GM19043 (cell line): ENCODE results near the gene RECQL5.

Source experiments
- ATAC-seq: cut with Tn5 transposase; IDR thresholded peaks from one replicate; pipeline ENCODE4 v1.9.1; 2021; ENCODE audit warnings: low read depth; ENCODE audit not compliant: unreplicated experiment

Gene RECQL5

DNA sequence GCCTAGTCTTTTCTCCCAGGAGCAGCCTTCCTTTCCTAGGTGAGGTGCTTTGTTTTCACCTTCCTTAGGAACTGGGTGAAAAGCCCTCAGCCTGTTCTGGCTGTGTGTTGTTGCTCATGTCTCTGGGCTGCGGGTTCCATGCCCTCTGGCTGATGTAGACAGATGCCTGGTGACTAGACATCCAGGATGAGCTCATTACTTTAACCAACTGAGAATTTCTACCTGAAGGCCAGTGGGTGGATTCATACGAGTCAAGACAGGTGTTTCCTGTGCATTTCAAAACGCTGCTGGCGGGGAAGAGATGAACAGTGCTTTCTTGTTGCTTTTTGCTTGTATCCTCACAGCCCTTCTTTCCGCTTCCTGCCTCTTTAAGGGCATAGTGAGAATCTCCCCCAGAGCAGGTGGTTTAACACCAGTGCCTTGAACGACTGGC is 22.5 kb upstream of the RECQL5 start:
- ATAC-seq = no peak

DNA sequence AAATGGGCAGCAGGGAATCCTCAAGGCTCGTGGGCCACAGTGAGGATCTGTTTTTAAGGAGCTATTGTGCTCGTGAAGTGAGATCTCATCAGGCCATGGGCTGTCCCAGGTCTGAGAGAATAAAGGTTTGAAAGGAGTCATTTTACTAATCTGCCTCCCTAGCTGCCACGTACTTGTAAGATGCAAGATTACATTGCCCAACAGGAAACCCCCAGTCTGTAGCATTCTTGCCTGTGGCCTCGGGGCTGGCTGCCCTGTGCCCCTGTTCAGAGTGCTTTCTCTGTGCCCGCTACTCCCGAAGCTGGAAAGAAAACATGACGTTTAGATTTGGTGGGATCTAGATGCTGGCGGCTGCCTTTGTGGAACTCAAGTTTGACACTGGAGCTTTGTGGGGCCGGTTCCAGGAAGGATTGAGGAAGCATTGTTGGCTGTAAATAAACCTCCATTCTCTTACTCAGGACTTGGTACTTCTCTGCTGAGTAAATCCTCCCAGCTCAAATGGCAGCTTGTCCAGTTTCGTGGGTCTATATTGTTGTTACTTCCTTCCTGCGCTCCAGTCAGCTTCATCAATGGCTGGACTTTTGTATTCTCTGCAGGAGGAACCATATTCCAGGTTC is 21.4 kb upstream of the RECQL5 start:
- no peak for ATAC-seq

DNA sequence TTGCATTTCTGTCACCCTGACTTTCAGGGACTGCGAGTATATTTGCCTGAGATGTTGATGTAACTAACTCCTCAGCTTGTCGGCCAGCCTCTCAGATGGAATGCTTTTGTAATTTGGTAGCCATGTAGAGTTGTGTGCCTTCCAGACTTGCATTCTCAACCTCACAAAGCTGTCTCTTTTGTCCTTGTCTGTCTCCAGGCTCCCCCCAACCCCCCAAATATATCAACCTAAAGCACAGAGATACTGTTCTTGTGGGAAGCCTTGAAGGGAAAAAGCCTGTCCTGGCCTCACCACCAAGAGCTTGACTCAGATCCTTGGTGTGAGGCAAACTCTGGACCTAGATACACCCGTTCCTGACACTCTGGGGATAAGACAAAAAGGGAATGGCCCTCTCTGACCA is 18.5 kb upstream of the RECQL5 start:
- no peak for ATAC-seq

DNA sequence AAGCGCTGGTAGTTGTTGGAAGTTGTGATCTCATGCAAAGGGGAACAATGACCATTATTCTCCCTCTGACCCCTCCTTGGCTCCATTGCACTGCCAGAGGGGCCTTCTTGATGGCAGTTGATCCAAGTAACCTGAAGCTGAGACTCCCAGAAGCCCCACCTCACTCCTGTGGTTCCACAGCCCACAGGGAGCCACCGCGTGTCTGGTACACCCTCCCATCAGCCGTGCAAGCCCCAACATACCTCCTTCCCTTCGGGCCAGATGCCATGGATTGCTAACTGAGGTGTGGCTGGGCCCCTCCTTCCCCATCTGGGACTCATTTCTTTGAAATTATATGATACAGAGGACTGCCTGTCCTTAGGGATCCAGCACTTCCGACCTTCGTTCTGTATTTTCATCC is 18.0 kb upstream of the RECQL5 start:
- ATAC-seq = no peak

DNA sequence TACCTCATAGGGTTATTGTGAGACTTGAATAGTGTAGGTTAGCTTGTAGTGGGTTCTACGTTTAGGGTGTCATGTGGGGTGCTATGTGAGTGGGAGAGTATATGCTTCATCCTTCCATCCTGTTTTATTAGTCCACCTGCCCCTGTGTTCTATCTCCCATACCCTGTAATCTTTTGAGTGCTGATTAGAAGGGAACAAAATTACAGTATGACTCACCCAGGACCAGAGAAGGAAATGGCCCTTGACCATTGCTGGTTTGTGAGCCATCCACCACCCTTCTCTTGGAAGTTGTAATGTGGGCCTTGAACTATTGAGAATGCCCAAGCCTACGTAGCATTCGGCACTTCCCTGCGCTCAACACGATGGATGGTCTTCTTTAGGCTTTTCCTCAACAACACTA is 17.3 kb upstream of the RECQL5 start:
- ATAC-seq = no peak

DNA sequence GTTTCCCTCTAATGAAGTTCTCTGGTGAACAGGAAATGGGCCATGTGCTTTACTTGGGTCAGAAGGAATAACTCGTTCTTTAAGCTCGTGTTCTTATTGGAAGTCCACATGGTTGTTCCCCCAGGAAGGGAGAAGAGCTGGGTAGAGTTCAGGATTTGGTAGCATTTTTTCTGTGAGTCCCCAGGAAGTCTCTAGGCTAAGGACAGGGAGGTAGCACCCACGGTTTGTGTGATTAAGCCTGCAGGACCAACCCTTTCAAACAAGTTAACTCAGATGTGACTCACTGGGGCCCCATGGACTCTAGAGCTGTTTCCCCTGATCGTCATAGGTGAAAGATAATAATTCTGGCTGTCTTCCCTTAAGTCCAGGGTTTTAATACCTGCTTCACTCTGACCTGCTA is 16.6 kb upstream of the RECQL5 start:
- ATAC-seq = no peak

DNA sequence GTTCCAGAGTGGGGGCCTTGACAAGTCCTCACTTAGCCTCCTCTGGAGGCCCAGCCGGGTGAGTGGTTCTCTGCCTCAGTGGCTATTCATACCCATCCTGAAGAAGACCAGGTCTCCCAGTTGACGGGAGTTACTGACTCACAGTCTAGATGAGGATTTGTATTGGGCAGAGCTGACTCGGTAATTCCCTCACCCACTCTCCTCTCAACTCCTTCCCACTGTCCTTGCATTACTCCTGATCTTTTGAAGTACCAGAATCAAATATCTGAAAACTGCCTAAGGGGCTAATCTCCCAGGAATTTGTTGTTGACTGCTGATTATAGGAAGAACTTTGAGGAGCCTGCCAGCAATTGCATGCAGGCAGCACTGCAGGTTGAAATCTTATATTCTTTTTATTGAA is 14.3 kb upstream of the RECQL5 start:
- no peak for ATAC-seq

DNA sequence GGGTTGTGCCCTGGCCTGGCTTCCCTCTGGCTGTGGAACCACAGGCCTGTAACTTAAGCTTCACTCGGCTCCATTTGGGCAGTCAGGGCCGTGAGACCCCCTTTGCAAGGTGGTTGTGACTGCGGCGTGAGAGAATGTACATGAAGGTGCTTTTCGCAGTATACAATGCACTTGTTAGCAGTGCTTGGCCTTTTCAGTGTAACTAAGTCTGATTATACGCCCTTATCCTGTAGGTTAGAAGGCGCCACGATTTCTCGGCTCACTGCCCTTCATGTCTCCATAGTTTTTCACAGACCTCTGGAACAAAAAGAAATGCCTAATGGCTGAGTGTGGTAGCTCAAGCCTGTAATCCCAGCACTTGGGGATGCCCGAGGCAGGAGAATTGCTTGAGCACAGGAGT is 13.5 kb upstream of the RECQL5 start:
- no peak for ATAC-seq

DNA sequence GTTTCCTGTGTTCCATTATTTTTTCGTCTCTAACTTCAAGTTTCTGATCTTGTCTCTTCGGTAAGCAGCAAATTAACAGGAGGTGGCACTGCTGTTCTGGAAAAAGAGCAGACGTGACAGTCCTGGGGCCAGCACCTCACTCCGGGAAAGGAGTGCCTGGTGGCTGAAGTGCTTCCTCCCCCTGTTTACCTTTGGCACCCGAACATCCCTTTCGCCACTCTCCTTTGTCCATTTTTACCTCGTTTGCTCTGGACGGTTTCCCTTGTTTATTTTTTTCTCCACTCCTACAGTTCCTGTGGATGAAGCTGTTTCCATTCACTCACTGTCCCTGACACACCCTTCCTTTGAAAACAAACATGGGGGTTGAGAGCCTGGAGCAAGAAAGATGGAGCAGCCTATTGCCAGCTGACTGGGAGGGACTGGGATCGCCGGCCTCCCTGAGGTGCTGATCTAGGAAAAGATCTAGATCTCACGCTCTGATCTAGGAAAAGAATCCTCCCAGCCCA is 12.8 kb upstream of the RECQL5 start:
- no peak for ATAC-seq

DNA sequence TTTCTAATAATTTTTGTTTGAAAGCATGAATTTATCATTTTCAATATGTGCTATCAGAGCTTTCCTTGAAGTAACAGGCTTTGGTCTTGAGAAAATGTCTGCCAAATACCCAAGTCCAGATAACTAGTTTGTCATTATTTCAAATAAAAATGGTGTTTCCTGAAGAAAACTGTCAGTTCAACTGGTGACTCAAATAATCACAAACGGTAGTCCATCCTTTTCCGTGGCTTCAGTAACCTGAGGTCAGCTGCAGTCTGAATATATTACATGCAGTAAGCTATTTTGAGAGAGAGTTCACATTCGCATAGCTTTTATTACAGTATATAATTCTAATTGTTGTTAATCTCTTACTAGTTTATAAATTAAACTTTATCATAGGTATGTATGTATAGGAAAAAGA is 9.5 kb upstream of the RECQL5 start:
- ATAC-seq = no peak

DNA sequence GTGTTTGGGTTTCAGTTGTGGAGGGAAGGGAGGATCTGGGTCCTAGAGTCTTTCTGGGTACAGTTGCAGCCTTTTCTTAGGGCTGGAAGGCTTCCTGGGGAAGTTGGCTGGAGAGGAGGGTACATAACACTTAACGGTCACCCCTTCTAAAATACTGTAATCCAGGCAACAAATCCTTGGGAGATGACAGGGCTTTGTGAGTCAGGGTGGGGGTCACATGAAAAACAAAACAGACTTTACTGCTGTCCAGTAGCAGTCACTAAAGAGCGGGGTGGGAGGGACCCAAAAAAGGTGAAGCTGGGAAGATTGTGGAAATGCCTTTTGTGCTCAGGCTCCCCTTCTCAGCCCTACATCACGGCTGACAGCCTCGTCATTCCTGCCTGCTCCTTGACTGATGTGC is 6.5 kb upstream of the RECQL5 start:
- ATAC-seq = no peak

DNA sequence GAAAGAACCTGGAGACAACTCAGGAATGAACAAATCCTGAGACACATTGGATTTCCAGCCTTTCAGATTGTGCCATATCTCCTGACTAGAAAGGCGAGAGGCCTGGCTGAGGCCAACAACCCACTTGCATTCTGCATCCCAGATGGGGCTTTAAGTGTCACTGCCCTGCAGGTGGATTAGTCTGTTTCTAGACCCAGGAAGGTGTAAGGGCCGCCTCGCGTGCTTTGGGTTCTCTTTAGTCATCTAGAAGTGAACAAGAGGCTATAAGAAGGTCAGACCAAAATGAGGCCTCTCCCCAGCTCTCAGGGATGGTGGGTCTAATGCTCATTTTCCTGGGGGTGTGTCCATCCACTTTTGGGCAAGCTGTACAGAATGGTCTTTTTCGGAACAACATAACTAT is 5.1 kb upstream of the RECQL5 start:
- ATAC-seq = no peak

DNA sequence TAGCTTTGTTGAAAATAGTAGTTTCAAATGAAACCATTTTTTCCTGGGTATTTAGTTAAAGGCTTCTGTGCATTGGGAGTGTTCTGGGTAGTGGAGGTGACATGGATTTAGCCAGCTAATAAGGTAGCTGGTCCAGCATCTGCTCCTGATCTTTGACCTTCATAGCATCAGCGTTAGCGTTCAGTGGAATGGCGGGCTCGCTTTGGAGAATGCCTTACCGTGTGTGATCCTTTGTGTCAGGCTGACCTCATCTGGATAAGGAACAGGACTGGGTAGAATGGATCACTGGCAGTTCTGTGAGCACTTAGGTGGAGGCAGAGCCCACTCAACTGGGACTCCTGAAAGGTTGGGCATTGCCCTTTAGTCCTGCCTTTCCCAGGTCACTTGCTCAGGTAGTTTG is 3.9 kb upstream of the RECQL5 start:
- ATAC-seq = no peak

DNA sequence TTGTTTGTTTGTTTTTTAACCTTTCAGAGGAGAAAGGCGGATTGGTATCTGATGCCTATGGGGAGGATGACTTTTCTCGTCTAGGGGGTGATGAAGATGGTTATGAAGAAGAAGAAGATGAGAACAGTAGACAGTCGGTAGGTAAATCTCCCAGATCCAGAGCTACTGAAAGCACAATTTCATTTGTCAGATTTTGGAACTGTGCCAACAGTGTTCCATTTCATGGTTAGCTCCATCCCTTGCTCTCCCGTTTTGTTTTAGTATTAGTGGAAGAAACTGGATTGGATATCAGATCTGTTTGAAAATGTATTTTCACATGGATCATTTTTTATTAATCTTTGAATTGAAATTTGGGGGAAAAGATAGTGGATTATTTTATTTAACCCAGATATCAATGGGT is 1.5 kb upstream of the RECQL5 start:
- ATAC-seq = no peak

DNA sequence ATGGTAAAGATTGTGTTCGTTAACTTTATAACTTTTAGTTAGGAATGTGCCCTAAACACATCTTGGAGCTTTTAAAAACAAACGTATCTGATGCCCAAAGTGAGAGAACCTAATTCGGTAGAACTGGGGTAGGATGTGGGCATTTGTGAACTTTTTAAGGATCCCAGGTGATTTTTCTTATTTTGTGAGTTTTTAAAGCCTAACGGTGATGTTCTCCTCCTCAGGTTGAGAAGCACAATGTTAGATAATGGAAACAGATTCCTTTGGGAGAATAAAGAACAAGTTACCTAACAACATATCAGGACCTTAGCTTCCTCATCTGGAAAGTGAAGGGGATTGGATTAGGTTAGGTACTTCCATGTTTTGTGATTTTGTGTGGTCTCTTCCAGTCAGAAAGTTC is 871 bp upstream of the RECQL5 start:
- no peak for ATAC-seq

DNA sequence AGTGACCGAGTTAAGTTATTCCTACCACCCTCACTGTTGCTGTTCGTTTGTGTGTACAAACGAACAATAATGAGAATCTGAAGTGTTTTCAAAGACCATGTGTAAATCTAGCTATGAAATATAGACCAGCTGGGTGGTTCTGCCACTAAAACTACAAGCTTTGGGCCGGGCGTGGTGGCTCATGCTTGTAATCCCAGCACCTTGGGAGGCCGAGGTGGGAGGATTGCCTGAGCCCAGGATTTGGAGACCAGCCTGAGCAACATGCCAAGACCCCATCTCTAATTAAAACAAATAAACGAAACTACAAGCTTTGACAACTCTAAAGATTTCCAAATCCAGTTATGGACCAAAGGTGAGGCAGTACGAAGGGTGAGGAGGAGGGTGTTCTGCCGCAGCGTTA is 973 bp downstream of the RECQL5 start:
- ATAC-seq = no peak

DNA sequence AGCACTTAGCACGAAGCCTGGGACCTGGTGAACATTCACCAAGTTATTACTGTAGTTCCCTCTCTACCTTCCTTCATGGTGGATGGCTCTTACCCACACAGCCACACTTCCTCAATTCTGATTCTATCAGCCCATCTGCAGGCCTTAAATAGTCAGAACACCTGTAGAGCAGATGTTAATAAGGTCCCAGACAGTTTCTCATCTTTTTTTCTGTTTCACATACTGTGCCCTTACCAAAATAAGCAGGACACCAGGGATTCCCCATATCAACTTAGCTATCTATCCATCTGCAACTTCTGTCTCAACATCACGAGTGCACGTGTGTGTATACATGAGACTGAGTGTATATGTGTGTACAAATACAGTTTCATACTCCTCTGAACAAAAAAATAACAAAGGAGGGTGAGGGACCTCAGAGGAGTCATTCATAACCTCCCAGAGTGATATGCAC is 2.8 kb downstream of the RECQL5 start:
- ATAC-seq = peak; percentile 83

DNA sequence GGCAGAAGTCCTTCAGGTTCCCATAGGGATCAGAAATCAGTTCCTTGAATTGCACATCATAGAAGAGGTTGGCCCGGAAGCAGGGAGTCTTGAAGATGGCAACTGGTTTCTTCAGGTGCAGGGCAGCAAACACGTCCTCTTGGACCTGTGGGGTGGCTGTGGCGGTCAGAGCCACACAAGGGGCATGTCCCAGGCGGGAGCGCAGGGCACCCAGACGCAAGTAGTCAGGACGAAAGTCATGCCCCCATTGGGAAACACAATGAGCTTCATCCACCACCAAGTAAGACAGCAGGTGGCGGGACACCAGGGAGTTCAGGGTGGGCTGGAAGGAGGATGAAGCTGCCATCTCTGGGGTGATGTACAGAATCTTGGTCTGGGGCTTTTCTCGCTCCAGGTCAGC is 4.4 kb downstream of the RECQL5 start:
- ATAC-seq = no peak

DNA sequence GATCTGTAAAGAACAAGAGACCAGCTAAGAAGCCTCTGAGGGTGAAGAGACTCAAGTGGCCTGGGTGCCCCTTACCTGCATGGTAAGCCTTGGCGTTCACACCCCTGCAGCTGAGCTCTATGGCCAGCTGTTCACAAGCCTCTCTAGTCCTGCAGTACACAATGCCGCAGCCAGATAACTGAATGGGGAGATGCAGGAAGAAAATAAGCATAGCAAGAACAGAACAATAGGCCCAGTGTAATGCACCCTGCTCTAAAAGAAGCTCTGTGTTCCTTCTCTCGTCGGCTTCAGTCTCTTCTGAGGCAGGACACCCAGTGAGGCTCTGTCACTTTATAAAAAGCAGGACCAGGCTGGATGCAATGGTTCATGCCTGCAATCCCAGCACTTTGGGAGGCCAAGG is 5.4 kb downstream of the RECQL5 start:
- ATAC-seq = no peak

DNA sequence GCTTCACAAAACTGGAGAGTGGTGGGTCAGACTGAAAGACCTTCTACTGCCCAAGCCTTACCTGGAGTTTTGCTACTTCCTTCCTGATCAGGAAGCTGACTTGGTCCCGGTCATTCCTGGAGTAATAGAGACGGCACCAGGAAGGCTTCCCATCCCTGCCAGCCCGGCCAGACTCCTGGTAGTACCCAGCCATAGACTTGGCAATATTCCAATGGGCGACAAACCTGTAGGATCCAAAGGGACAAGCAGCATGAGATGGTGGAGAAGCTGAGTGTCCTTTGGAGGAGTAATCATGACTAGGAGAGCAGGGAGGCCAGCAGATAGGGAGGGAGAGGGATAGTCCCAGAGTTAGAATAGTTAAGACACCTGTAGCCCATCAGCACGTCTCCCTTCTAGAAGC is 8.7 kb downstream of the RECQL5 start:
- no peak for ATAC-seq

DNA sequence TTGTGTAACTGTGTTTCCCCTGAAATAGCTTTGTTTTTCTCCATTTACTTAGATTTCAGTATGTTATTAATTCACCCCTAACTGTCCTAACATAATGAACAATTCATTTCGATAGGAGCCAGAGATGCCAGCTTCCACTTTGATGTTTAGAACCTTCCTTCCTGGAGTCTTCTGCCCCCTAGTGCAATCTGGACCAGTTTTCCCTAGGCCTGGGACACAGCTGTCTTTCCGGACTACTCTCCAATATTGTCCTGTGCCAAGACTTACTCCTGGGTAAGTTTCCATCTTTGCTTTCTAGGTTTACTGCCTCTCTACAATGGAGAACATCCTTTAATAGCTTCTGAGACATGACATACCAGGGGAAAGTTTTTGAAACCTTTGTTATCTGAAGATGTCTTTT is 12.8 kb downstream of the RECQL5 start:
- no peak for ATAC-seq

DNA sequence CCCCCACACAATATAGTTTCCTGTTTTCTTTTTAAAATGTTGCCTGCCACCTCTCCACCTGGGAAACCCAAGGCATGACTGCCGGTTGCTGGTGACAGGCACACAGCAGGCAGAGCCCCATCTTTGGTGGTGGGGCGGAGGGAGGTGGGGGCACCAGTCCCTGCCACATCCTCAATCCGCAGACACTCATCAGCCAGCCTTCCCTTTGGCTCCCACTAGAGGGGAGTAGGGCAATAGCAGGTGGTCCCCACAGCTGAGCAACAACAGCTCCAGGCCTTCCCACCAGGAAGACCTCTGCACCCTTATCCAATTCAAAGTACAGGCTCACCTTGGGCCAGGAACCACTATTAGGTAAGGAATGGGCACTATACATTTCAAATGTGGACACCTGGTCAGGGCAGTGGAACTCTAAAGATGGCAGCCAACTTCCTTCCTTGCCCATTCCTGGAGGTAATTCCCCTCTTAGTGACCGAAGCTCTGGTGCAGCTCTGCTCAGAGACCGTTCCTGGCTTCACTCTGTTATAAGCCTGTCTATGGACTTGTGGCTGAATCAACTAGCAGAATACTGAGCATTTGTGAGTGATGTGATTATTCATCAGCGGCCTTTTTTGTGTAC is 13.9 kb downstream of the RECQL5 start:
- ATAC-seq = no peak

DNA sequence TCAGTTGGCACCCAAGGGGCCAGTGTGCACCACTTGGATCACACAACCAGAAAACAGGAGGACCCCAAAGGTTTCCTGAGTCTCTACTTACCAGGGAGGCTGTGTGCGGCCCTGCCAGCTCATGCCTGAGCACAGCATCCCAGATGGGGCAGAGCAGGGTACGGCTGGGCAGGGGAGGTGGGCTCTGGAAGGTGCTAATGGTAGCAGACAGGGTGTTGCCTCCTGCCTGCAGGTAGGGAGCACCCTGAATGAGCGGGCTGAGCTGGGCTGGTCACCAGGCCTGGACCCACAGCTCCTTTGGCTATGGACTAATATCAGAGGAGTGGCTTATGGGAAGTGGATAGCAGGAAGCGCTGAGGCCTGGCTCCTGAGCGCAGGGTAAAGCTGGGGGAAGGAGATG is 14.6 kb downstream of the RECQL5 start:
- no peak for ATAC-seq
